22Rv1 (cell line): ENCODE measurements around the gene CHMP2B.

ENCODE experiments used
- CTCF ChIP-seq: fragments of 450-650 bp; IDR thresholded peaks from 2 replicates; pipeline ENCODE4 v1.5.1; 2017; ENCODE audit warnings: mild to moderate bottlenecking
- ZFX ChIP-seq: fragments of 450-650 bp; IDR thresholded peaks from 2 replicates; pipeline ENCODE4 v1.6.1; 2017; ENCODE audit warnings: antibody characterized with exemption, borderline replicate concordance

DNA sequence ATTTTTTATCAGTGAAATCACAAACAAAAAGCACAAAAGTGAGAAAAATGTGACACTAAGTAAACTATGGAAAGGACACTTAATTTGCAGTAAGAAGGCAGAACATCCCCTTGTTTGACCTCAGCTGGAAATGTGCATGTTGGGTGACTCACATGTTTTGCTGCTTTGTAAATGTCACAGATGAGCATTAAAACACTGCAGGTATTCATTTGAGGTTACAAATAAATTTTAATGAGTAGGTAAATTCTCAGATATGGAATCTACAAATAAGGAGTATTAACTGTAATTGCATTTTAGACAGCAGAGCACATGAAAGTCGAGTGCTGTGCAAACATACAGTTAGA, 20.3 kb downstream of the CHMP2B start:
- no peak for TF ChIP-seq CTCF
- no peak for TF ChIP-seq ZFX
